SK-N-SH treated with all-trans-retinoic acid at 6 μM for 48 hours (cell line): ENCODE measurements around the gene PARD3B.

Source experiments
- TCF4 ChIP-seq: fragments of 250-450 bp; sonication (Bioruptor Pico); IDR thresholded peaks from 2 replicates; pipeline ENCODE4 v1.8.0; 2021; ENCODE audit warnings: mild to moderate bottlenecking, moderate library complexity, borderline replicate concordance
- TOX ChIP-seq: fragments of 250-450 bp; sonication (Bioruptor Pico); IDR thresholded peaks from 2 replicates; pipeline ENCODE4 v1.8.0; 2021; ENCODE audit warnings: mild to moderate bottlenecking, moderate library complexity, borderline replicate concordance
- ZFP3 ChIP-seq: fragments of 250-450 bp; sonication (Bioruptor Pico); IDR thresholded peaks from 2 replicates; pipeline ENCODE4 v1.5.0; 2020; ENCODE audit warnings: mild to moderate bottlenecking, moderate library complexity
- TF ChIP-seq, protein P1 (sequence below): fragments of 250-450 bp; sonication (Bioruptor Pico); IDR thresholded peaks from 2 replicates; pipeline ENCODE4 v1.8.0; 2020; ENCODE audit warnings: mild to moderate bottlenecking, moderate library complexity, borderline replicate concordance

DNA sequence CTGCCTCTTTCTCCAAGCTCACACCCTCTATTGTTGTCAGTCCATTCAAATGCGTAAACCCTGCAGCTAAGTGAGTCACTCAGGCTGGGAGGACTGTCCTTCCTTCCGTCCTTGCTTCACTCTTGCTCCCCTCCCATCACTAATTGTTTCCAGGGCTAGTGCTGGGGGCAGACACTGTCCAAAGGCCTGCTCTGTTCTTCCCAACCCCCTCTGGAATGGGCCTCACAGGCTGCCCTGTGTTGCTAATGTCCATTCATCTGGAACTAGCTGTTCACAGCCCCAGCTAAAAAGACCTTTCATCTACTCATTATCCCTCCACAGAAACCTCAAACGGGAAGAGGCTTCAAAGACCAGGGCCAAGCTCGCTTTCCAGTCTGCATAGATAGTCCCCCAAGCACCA lies 1105.2 kb downstream of the PARD3B start:
- TF ChIP-seq, protein P1, sequence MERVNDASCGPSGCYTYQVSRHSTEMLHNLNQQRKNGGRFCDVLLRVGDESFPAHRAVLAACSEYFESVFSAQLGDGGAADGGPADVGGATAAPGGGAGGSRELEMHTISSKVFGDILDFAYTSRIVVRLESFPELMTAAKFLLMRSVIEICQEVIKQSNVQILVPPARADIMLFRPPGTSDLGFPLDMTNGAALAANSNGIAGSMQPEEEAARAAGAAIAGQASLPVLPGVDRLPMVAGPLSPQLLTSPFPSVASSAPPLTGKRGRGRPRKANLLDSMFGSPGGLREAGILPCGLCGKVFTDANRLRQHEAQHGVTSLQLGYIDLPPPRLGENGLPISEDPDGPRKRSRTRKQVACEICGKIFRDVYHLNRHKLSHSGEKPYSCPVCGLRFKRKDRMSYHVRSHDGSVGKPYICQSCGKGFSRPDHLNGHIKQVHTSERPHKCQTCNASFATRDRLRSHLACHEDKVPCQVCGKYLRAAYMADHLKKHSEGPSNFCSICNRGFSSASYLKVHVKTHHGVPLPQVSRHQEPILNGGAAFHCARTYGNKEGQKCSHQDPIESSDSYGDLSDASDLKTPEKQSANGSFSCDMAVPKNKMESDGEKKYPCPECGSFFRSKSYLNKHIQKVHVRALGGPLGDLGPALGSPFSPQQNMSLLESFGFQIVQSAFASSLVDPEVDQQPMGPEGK (CRISPR knock-in tag): no peak
- TF ChIP-seq ZFP3: no peak
- no peak for TF ChIP-seq TCF4 (CRISPR knock-in tag)
- TF ChIP-seq TOX (CRISPR knock-in tag): no peak
